Measurements from ENCODE around the gene FAM237B. TPM values are rescaled to one million over a fixed set of nuclear protein-coding genes. Genes with fewer than 3 reads are reported as not detected.

The FAM237B gene
- total and polyA plus RNA-seq, 9 of the 15 experiments (the other 6 are each of a cell fraction or from before 2014, with no cell fraction given): not detected

DNA sequence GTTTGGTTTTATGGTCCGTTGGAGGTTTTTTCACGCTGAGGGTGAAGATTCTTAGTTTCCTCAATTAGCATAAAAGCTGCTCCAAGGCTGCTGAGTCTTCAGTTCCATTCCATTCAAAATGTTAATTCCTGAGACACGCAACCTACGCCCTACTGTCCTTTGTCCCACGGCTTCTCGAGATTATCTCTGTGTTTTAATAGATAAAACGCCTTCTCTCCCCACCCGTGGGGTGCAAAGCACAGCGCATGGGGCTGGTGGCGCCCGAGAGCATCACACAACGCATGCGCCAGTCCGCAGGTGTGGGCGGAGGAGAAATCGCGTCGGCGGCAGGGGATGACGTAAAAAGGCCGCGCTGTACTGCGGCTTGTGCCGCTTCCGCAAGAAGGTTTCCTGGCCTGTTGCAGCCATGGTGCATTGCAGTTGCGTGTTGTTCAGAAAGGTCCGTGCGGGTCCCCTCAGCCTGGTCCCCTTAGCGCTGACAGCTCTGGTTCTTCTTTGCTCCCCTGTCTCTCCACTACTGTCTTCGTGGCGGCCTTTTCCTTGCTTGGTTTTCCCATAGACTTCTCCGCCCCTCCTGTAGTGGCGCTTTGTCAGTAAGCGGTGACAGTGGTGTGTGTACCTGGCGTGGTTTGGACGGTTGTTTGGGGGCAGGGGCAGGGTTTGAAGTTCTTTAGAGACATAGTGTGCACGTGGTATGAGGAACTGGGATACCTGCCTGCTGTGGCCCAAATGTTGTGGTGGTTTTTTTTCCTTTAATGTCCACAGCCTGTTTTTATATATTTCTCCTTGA, 25.4 kb upstream of the FAM237B start, which contains the start of gene GTPBP10 (continued):
- TF ChIP-seq, protein P1, sequence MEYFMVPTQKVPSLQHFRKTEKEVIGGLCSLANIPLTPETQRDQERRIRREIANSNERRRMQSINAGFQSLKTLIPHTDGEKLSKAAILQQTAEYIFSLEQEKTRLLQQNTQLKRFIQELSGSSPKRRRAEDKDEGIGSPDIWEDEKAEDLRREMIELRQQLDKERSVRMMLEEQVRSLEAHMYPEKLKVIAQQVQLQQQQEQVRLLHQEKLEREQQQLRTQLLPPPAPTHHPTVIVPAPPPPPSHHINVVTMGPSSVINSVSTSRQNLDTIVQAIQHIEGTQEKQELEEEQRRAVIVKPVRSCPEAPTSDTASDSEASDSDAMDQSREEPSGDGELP (CRISPR knock-in tag; IDR thresholded peaks at IDR 0.05; ENCODE audit: borderline replicate concordance): peak; percentile 90
- TF ChIP-seq NBN (IDR thresholded peaks at IDR 0.05; ENCODE audit: low read depth): peak; percentile 98
- TF ChIP-seq RB1 (IDR thresholded peaks at IDR 0.05; ENCODE audit: low read depth): peak; percentile 77
- TF ChIP-seq SAFB (IDR thresholded peaks at IDR 0.05; ENCODE audit: borderline replicate concordance, low read depth, low read length): peak; percentile 60; the same call in 1 of the 2 replicates
- TF ChIP-seq ZSCAN32 (CRISPR knock-in tag; IDR thresholded peaks at IDR 0.05): no peak
- no peak for TF ChIP-seq ZNF3 (CRISPR knock-in tag; IDR thresholded peaks at IDR 0.05)
- TF ChIP-seq RCOR1 (IDR thresholded peaks at IDR 0.05; ENCODE audit: borderline replicate concordance in 1 of 2, low read depth in 2 of 2, low read length in 2 of 2): peak; percentile 26 to 59; a peak in 1 of 4 replicates
- no peak for TF ChIP-seq ZNF668 (CRISPR knock-in tag; IDR thresholded peaks at IDR 0.05)
- TF ChIP-seq TOE1 (IDR thresholded peaks at IDR 0.05; ENCODE audit: borderline replicate concordance): peak; percentile 75
- 0 out of 2 replicates have a peak, but pooled peaks have one; percentile 78 for TF ChIP-seq TOE1 (CRISPR knock-in tag; IDR thresholded peaks at IDR 0.05; ENCODE audit: borderline replicate concordance, low read depth)
- TF ChIP-seq PYGO2 (tag; IDR thresholded peaks at IDR 0.05): no peak
- TF ChIP-seq, protein P2, sequence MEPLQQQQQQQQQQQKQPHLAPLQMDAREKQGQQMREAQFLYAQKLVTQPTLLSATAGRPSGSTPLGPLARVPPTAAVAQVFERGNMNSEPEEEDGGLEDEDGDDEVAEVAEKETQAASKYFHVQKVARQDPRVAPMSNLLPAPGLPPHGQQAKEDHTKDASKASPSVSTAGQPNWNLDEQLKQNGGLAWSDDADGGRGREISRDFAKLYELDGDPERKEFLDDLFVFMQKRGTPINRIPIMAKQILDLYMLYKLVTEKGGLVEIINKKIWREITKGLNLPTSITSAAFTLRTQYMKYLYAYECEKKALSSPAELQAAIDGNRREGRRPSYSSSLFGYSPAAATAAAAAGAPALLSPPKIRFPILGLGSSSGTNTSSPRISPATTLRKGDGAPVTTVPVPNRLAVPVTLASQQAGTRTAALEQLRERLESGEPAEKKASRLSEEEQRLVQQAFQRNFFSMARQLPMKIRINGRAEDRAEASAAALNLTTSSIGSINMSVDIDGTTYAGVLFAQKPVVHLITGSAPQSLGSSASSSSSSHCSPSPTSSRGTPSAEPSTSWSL (CRISPR knock-in tag; IDR thresholded peaks at IDR 0.05; ENCODE audit: borderline replicate concordance): no peak
- TF ChIP-seq, protein P3, sequence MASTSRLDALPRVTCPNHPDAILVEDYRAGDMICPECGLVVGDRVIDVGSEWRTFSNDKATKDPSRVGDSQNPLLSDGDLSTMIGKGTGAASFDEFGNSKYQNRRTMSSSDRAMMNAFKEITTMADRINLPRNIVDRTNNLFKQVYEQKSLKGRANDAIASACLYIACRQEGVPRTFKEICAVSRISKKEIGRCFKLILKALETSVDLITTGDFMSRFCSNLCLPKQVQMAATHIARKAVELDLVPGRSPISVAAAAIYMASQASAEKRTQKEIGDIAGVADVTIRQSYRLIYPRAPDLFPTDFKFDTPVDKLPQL (IDR thresholded peaks at IDR 0.05; ENCODE audit: extremely low read depth, insufficient read length): peak; percentile 37
- TF ChIP-seq ATF1 (CRISPR knock-in tag; IDR thresholded peaks at IDR 0.05): peak; percentile 95
- TF ChIP-seq ATF1 (tag; IDR thresholded peaks at IDR 0.05): peak; percentile 100
- TF ChIP-seq, protein P4, sequence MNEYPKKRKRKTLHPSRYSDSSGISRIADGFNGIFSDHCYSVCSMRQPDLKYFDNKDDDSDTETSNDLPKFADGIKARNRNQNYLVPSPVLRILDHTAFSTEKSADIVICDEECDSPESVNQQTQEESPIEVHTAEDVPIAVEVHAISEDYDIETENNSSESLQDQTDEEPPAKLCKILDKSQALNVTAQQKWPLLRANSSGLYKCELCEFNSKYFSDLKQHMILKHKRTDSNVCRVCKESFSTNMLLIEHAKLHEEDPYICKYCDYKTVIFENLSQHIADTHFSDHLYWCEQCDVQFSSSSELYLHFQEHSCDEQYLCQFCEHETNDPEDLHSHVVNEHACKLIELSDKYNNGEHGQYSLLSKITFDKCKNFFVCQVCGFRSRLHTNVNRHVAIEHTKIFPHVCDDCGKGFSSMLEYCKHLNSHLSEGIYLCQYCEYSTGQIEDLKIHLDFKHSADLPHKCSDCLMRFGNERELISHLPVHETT (CRISPR knock-in tag; conservative IDR thresholded peaks at IDR 0.05 in 1 of 2, IDR thresholded peaks at IDR 0.05 in 1 of 2): peak in 1 of 2 experiments; percentile 39; a peak in 1 of 4 replicates
- no peak for TF ChIP-seq RFX7 (CRISPR knock-in tag; IDR thresholded peaks at IDR 0.05)
- peak; percentile 76; the same call in 1 of the 2 replicates for TF ChIP-seq ZNF12 (CRISPR knock-in tag; IDR thresholded peaks at IDR 0.05)
- peak; percentile 98 for TF ChIP-seq POLR2A (conservative IDR thresholded peaks at IDR 0.05)
- no peak for TF ChIP-seq GABPB2 (CRISPR knock-in tag; conservative IDR thresholded peaks at IDR 0.05)
- TF ChIP-seq NR2C2 (CRISPR knock-in tag; IDR thresholded peaks at IDR 0.05): peak; percentile 83; the same call in 1 of the 2 replicates
- peak; percentile 55; the same call in 1 of the 2 replicates for TF ChIP-seq NR2C2 (tag; IDR thresholded peaks at IDR 0.05)
- TF ChIP-seq TEAD1 (CRISPR knock-in tag; IDR thresholded peaks at IDR 0.05): peak in 1 of 2 experiments; percentile 72; a peak in 2 of 4 replicates
